GM20431 (cell line): ENCODE data around the gene KCNQ1.

ENCODE experiments used
- in situ Hi-C: fragments of 300-500 bp; cut with MseI, MboI; formaldehyde crosslinking; loops from one replicate; pipeline ENCODE4 v1.15.0; 2020; ENCODE audit warnings: low sequenced_read_pairs; ENCODE audit not compliant: unreplicated experiment

Gene KCNQ1

DNA sequence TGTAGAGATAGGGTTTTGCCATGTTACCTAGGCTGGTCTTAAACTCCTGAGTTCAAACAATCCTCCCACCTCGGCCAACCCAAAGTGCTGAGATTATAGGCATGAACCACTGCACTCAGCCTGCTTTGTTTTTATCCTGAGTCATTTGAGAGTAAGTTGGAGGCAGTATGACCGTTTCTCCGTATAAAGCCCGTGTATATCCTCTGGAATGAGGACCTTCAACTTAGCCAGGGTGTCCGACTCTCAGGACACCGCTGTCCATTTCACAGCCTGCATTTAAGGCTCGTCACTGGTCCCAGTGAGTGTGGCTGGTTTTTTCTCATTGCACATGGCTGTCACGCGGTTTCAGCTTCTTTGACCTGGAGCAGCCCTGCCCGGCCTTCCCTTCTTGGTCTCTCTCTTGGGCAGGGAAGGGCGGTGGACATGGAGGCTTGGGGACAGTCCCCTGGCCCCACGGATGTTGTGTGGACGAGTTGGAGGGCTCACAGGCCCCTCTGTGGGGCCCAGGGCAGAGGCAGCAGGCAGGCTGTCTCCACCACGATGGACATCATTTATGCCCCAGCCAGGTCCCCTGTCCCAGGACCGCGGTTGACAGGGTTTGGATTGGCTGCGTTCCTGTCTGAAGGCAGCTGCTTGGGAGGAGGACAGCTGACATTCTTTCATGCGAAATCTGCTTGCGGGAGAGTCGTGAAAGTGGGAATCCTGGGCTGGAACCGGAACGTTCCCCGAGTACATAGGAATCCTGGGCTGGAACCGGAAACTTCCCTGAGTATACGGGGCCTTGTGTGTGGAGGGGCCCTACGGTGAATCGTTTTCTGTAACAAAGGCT is 93.3 kb downstream of the KCNQ1 start:
- in situ Hi-C loops, result loop anchor here (25.0 kb wide), 1 partner anchor 549 kb away; no protein-coding TSS in a partner anchor

DNA sequence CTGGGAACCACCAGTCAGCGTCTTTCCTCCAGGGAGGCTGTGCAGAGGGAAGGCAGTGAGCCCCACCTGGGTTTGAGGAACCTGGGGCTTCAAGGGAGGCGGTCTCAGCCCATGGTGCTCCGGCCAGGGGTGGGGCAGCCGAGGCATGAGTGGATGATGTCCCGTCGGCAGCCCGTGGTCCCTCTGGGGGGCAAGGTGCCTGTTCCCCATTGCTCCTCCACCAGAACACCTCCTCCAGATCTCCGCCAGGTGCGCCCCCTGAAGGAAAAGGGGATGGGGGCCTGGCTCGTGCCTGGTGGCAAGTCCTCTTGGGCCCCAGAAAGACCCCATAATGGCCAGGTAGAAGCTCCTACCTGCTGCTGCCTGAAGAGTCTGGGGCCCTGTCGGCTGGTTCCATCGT is 94.1 kb downstream of the KCNQ1 start:
- in situ Hi-C loops, result loop anchor here (25.0 kb wide), 1 partner anchor 548 kb away; no protein-coding TSS in a partner anchor

DNA sequence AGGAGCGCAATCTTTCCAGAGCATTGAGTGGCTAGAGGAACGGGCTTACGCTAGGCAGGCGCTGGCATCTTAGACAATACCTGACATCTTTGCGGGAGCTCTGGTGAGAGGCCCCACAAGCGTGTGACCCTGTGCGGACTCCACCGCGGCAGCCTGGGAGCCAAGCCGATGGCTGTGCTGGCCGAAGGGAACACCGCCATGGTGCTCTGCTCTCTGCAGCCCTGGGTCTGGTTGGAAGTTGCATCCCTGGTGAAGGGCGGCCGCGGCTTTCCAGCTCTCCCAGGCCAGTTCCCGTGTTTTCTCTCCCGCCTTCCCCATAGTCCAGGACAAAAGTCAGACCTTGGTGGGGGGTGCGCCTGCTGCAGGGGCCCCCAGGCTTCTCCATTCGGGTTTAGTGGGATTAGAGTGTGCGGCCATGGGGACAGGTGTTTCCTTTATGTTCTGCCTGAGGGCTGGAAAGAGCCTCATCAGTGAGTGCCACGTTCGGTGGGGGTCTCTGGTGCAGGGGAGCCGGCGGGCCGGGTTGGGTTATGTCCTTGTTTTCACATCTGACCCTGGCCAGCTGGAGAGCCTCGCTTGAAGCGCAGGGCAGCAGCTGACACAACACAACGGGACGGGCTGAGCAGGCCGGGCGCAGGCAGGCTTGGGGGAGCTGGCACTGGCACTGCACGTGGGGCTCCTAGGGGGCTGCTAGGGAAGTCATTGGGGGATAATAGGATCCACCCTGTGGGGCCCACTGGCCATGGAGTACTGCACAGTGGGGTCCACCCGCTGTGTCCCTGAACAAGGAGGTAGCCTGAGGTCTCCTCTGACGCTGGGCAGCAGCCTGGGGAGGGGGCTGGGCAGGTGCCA is 94.8 kb downstream of the KCNQ1 start:
- in situ Hi-C loops, result loop anchor here (25.0 kb wide), 1 partner anchor 548 kb away; no protein-coding TSS in a partner anchor

DNA sequence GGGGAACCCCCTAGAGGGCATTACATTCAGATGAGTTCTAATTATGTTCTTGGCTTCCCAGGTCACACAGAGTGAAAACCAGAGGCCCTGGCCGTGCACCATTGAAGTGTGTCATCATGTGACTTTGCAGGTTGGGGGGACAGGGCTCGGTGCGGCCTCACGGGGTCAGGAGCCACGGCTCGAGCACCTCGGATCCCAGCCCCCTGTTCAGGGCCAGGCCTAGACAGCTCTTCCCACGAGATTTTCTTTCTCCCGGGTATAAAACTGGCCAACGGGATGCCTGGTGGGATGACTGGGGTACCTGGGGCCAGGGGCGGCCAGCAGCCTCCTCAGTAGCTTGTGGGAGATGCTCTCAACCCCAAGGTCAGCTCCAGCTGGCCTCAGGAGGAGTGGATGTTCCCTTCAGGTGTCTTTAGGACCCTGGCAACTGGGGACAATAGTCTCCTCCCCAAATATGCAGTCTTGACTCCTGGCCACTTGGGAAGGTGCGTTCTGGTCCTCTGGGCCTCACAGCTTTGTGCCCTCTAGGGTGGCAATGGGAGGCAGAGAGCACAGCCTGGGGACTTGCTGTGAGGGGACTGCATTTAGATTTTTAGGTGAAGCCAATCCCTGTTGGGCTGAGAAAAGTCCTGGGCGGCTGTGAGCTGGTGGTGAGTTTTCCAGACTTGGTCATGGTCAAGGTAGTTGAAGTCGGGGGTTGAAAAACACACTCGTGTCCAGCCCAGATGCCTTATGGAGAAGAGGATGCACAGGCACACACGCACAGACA is 95.6 kb downstream of the KCNQ1 start:
- in situ Hi-C loops, result loop anchor here (25.0 kb wide), 1 partner anchor 547 kb away; no protein-coding TSS in a partner anchor

DNA sequence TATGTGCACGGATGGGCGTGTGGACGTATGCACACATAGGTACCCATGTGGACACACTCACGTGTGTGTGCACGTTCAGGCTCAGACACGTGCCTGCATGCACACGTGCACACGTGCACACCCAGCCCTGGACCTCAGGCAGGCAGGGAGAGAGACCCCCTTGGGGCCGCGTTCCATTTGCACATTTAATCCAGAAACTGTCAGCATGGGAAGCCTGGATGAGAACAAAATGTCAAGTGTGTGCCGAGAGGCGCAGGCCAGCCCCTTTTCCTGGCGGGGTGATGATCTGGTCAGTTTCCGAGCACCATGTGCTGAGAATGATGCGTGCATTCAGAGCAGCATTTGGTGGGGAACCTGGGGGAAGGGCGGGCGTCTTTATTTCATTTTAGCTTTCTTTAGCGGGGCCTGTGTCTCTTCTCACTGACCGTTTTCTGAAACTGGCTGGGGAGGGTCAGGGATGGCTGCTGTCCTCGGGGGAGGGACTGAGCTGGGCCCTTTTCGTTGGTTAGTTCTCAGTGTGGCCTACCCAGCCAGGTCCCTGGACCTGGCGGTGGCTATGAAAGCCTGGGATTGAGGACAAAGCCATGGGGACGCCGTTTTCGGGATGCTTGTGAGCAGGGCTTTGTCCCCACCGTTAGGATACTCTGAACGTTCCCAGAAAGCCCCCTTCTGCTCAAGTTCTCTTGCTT is 96.3 kb downstream of the KCNQ1 start:
- in situ Hi-C loops, result loop anchor here (25.0 kb wide), 1 partner anchor 546 kb away; no protein-coding TSS in a partner anchor

DNA sequence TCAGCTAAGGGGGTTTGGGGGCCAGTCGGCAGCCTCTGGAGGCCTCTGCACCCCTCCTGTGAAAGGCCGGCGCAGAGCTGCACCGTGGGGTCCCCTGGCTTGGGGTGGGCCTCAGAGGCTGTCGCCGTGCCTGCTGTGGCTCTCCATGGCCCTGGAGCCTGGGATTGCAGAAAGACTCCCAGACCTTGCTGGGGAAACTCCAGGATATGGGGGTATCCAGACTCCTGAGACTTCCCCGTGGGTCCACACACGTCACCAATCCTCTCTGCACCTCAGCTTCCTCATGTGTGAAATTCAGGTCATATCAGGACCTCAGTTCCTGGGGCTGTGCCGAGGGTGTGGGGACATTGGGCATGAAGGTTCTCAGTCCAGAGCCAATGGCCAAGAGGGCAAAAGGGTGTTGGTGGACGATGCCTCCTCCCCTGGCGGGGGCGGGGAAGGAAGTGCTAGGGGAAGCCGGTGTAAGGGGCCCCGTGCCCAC is 97.1 kb downstream of the KCNQ1 start:
- in situ Hi-C loops, result loop anchor here (25.0 kb wide), 1 partner anchor 545 kb away; no protein-coding TSS in a partner anchor

DNA sequence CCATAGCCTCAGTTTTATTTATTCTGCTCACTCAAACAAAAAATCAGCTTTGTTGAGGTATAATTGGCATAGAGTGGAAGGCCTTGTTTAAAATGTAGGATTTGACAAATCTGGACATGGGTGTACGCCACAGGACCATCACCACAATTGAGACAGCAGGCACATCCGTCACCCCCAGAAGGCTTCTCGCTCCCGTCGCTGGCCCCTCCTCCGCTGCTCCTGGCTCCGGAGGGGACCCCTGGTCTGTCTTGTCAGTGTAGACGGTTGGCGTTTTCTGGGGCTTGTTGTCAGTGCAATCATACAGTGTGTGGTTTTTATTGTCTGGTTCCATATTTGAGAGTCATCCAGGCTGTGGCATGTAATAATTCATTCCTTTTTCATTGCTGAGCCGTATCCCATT is 97.6 kb downstream of the KCNQ1 start:
- in situ Hi-C loops, result loop anchor here (25.0 kb wide), 1 partner anchor 545 kb away; no protein-coding TSS in a partner anchor

DNA sequence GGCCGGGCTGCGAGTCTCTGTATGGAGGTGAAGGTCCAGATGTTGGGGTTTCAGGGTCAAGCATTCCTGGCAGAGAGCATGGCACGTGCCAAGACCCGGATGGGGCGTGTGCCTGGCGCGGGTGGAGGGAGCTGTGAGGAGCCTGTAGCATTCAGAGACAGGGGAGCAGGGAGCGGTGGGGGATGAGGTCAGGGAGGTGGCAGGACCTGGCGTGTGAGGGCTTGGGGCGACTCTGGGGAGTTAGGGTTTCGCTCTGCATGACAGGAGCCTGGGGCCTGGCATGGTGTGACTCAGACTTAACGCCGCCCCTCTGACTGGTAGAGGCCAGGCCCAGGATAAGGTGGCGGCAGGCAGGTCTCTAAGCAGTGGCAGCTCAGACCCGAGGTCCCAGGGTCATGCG is 103.0 kb downstream of the KCNQ1 start:
- in situ Hi-C loops, result loop anchor here (25.0 kb wide), 1 partner anchor 539 kb away; no protein-coding TSS in a partner anchor

DNA sequence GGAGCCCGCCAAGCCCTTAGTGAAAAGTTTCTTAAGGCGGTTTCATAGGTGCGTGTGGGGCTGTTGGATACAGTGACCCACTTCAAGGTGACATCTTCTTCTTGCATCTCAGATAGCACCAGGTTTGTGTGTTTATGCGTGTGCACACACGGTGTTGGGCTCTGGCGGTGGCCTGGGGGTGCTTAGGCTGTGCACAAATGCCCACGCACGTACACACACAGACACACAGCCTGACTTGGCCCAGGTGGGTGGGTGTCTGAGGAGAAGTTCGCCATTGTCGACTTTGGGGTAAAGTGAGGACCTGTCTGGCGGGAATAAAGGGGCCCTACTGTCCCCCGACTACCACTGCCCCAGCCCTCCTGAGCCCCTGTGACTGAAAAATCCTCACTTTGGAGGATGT is 103.8 kb downstream of the KCNQ1 start:
- in situ Hi-C loops, result loop anchor here (25.0 kb wide), 1 partner anchor 539 kb away; no protein-coding TSS in a partner anchor

DNA sequence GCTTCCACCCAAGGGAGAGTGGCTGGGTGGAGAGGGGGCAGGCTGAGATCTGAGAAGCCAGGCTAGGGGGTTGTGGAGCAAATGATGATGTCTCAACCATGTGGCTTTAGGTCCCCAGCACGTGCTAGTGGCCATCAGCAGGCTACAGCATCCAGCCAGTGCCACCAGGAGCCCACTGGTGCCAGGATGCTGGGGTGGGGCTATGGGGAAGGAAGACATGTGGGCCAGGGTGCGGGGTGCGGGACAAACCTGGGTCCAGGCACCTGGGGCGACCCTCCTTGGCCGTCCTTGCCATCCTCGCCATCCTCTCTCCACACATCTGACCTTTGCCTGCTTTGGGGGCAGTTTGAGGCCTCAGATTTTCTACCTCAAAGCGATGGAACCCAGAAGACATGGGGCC is 104.3 kb downstream of the KCNQ1 start:
- in situ Hi-C loops, result loop anchor here (25.0 kb wide), 1 partner anchor 538 kb away; no protein-coding TSS in a partner anchor

DNA sequence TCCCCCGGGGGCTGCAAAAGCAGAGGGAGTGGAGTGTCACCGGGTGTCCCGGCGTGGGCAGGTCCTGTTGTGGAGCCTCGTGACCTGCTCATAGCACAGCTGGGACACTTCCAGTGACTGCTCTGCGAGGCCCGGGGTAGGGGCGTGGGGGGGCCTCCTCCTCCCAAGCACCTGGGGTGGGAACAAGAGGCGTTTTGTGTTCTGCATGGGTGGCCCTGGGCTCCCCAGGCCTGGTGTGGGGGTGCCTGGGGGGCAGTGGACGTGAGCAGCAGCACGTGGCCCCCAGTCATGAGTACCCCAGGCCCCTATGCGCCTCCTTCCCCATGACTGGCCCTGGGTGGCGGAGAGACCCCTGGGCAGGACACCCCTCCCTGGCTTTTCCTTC is 104.7 kb downstream of the KCNQ1 start:
- in situ Hi-C loops, result loop anchor here (25.0 kb wide), 1 partner anchor 538 kb away; no protein-coding TSS in a partner anchor

DNA sequence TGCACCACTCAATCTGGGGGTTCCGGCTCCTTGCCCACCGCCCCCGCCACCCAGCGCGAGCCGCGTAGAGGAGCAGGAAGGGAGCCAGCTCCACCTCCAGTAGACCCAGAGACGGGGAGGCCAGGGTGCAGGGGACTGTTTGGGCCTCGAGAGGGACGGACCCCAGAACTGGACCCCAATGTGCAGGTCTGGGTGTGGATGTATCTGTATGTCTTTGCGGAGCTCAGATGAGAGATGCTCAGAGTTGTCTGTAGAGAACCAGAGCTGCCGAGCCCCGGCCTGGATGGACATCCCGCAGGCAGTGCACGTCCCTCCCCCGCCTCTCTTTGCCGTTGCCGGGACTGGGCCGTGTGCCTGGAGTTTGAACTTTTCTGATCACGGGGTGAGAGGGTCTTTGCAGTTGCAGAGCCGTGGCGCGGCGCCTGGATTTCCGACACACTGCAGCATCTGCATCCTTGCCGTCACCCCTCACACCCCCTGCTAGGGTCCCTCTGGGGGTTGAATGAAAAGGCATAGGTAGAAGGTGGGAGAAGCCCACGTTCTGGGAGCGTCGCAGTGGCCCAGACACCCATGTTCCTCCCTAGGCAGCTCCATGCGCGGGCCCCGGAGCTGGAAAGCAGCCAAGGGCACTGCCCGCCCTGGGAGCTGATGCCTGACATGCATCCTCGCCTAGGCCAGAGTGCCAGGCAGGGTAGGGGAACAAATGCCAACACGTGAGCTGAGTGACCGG is 105.2 kb downstream of the KCNQ1 start:
- in situ Hi-C loops, result loop anchor here (25.0 kb wide), 1 partner anchor 537 kb away; no protein-coding TSS in a partner anchor

DNA sequence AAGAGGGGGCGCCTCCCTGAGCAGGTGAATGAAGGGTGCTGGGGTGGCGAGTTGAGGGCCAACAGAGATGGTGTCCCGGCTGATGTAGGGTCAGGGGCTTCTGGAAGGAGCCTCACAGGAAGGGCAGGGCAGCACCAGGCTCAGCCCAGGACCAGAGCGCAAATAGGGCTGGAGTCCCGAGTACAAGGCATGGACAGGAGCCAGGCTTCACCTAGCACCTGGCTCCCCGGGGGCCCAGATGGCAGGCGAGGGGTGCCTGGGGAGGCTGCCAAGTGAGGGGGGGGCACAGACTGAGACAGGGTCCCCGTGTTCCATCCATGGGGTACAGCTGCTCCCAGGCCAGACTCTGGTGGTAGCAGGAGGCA is 105.8 kb downstream of the KCNQ1 start:
- in situ Hi-C loops, result no loop called here

DNA sequence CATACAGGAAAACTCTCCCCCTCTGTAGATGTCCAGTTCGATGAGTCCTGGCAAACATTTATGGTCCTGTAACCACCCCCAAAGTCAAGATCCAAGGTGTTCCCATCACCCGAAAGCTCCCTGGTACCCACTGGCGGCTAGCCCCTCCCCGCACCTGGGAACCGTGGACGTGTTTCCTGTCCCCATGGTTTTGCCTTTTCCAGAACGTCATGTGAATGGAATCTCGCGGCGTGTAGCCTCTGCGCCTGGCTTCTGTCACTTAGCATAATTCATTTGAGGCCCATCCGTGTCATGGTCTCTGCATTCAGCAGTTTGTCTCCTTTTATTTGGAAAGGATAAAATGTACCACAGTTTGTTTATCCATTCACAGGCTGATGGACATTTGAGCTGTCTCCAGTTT is 106.3 kb downstream of the KCNQ1 start:
- in situ Hi-C loops, result no loop called here

DNA sequence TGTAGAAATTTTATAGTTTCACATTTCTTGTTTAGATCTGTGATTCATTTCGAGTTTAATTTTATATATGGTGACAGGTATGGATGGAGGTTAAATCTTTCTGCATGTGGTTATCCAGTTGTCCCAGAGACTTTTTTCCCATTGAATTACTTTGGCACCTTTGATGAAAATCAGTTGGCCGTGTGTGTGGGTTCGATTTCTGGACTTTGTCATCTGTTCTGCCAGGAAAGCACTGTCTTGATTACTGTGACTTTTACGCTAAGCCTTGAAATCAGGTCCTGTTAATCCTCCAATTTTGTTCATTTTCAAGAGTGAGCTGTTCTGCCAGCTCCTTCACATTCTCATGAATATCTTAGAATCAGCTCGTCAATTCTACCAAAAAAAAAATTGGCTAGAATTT is 107.4 kb downstream of the KCNQ1 start:
- in situ Hi-C loops, result no loop called here

DNA sequence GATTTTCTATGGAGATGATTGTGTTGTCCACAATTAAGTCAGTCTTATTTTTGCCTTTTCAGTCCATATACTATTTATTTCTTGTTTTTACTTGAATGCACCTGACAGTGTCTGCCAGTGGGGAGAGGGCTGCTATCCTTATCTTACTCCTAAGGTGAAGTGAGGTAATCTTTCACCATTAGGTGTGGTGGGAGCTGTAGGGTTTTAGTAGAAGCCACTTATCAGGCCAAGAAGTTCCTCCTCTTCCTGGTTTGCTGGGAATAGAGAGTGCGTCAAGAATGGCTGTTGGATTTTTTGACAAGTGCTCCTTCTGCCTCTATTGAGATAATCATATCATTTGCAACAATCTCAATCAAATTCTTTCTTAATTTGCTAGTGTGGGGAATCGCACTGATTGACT is 108.4 kb downstream of the KCNQ1 start:
- in situ Hi-C loops, result no loop called here

DNA sequence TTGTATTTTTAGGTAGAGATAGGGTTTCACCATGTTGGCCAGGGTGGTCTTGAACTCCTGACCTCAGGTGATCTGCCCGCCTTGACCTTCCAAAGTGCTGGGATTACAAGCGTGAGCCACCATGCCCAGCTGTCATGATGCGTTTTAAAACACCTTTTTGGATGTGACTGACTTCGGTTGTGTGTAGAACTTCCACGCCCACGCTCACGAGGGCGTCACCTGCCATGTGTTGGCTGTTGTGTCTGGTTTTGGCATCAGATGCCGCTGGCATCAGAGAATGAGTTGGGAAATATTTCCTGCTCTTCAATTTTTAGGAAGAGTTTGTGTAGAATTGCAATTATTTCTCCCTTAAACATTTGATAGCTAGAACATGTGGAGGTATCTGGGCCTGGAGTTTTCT is 109.1 kb downstream of the KCNQ1 start:
- in situ Hi-C loops, result no loop called here
